Right lobe of liver (tissue), 6 donors: Measurements from ENCODE around the gene WAC. TPM values are rescaled to one million over a fixed set of nuclear protein-coding genes. Genes with fewer than 3 reads are reported as not detected.
A peak's percentile ranks its signal among the peaks of the same experiment; 100 is the strongest.
"Not testable (repeated sequence)": the region's sequence is repeated elsewhere in the genome, so short reads cannot be mapped to it uniquely, and the experiment has no call there.

Experiments
- ATAC-seq, 4 donors: fragments of 200-7000 bp; cut with Tn5 transposase; one replicate each; pipeline ENCODE4 v1.9.1; 2020; ENCODE audit warnings: mild to moderate bottlenecking in 4 of 4, moderate library complexity in 4 of 4
- DNase-seq, 3 donors: peaks; one replicate each; pipeline ENCODE4 v3.0.0-alpha.2; 2020
- H3K27ac ChIP-seq, 3 donors: fragments of 200-600 bp; one replicate each; pipeline ENCODE4 v1.8.0; 2022
- H3K27me3 ChIP-seq, 2 donors: fragments of 200-600 bp; one replicate each; pipeline ENCODE4 v1.8.0; 2022
- H3K36me3 ChIP-seq, 4 donors: fragments of 200-600 bp; sonication (generic) in 1 of 4; one replicate each; pipeline versions ENCODE4 v1.5.1 to v1.8.0; 2017 to 2022; ENCODE audit warnings: control low read depth in 1 of 4
- H3K4me1 ChIP-seq, 4 donors: fragments of 200-600 bp; sonication (generic) in 1 of 4; one replicate each; pipeline versions ENCODE4 v1.5.1 to v1.8.0; 2017 to 2022; ENCODE audit warnings: control low read depth in 1 of 4
- H3K4me3 ChIP-seq, 3 donors: fragments of 200-600 bp; one replicate each; pipeline ENCODE4 v1.8.0; 2022
- H3K9me3 ChIP-seq, 4 donors: fragments of 200-600 bp; sonication (generic) in 1 of 4; one replicate each; pipeline versions ENCODE4 v1.5.1 to v1.8.0; 2017 to 2022; ENCODE audit warnings: control low read depth in 1 of 4
- CTCF ChIP-seq, 4 donors: fragments of 200-600 bp in 3 of 4; fragments of 450-650 bp in 1 of 4; IDR thresholded peaks; one replicate each; pipeline versions ENCODE4 v1.5.1 to v1.8.0; 2016 to 2022; ENCODE audit warnings: antibody characterized with exemption in 4 of 4, mild to moderate bottlenecking in 2 of 4
- POLR2A ChIP-seq: fragments of 450-650 bp; IDR thresholded peaks from one replicate; pipeline ENCODE4 v1.6.1; 2017; ENCODE audit warnings: antibody characterized with exemption, mild to moderate bottlenecking
- WGBS: methylation state at CpG from one replicate; pipeline ENCODE4 v1.1.6; 2018; ENCODE audit warnings: low coverage, low lambda C conversion rate; ENCODE audit not compliant: insufficient coverage; ENCODE audit errors: missing lambda C conversion rate; 5-methylcytosine and 5-hydroxymethylcytosine counted together
- intact Hi-C, 2 donors: fragments of 100-400 bp; cut with DNase I; formaldehyde crosslinking; loops; one replicate each; pipeline versions ENCODE4 v1.11.2 to v1.14.1; 2022
- total RNA-seq, 6 experiments: library from RNA; depleted of rRNA in 2 of 6; stranded (reverse); fragments of >200 nt in 2 of 6; fragmentation: NEBNext Ultra II Directional in 3 of 6; extraction: Animal tissue kit (Norgen Biotek cat#: 25700) in 3 of 6; gene quantifications; one replicate each; pipeline versions ENCODE4 v1.1.0 to v1.2.4, GENCODE V29; 2016 to 2023
- donor health status: DM: no; HTN: yes; CAD: no.
- donor health status: DM: no; HTN: no; CAD: no.
- donor health status: DM: no; HTN: no; CAD: no.
- donor health status: DM: no; HTN: yes; CAD: no.
- donor health status: DM: no; HTN: yes; CAD: no.

The WAC gene
- total RNA-seq, 6 experiments from 2014 or later: 34.3 to 52.4 (median 48.9) TPM

- H3K4me1 ChIP-seq: no peaks in the 10 kb centered on the region
- ATAC-seq (no peak), DNase-seq (no peak)
- TF ChIP-seq POLR2A (no peak), CTCF (IDR thresholded peaks at IDR 0.05) (no peak)
- 70% methylated on average over 2 of the region's 5 CpGs for WGBS
- intact Hi-C loops: no loop called here
- H3K27ac ChIP-seq: no peak overlapping the region
- no peak overlapping the region for H3K4me3 ChIP-seq
- H3K36me3 ChIP-seq: no peaks in the 10 kb centered on the region
- no peaks in the 10 kb centered on the region for H3K9me3 ChIP-seq
- H3K27me3 ChIP-seq: no peaks in the 10 kb centered on the region
Observed at GRCh38 chr10:28644647-28645046, 111.7 kb downstream of the WAC start.

- H3K27me3 ChIP-seq: no peaks in the 10 kb centered on the region
- no peak overlapping the region for H3K4me3 ChIP-seq
- intact Hi-C loops: no loop called here
- WGBS: 96% methylated on average over 2 of the region's 2 CpGs
- no peak overlapping the region for H3K27ac ChIP-seq
- H3K36me3 ChIP-seq: no peaks in the 10 kb centered on the region
- peak in 1 of 4 donors; percentile 65 for ATAC-seq
- H3K4me1 ChIP-seq: no peaks in the 10 kb centered on the region
- TF ChIP-seq CTCF (IDR thresholded peaks at IDR 0.05): no peak
- no peak for TF ChIP-seq POLR2A
- DNase-seq: no peak
- no peaks in the 10 kb centered on the region for H3K9me3 ChIP-seq
Observed at GRCh38 chr10:28652106-28652505, 119.2 kb downstream of the WAC start.

- intact Hi-C loops: no loop called here
- H3K27me3 ChIP-seq: no peaks in the 10 kb centered on the region
Observed at GRCh38 chr10:28652703-28653102, 119.8 kb downstream of the WAC start.

GRCh38 chr10:28658824-28659223, 125.9 kb downstream of the WAC start:
- WGBS: 86% methylated on average over 7 of the region's 7 CpGs

More at GRCh38 chr10:28652703-28653102, 119.8 kb downstream of the WAC start:
- WGBS: 100% methylated on average over 2 of the region's 5 CpGs
- Histone ChIP-seq H3K4me1 (no peaks in the 10 kb centered on the region), H3K9me3 (no peaks in the 10 kb centered on the region), H3K4me3 (no peak overlapping the region), H3K27ac (no peak overlapping the region), H3K36me3 (no peaks in the 10 kb centered on the region)
- ATAC-seq: no peak
- no peak for DNase-seq
- no peak for TF ChIP-seq CTCF (IDR thresholded peaks at IDR 0.05)
- TF ChIP-seq POLR2A: no peak

GRCh38 chr10:28661035-28661434, 128.1 kb downstream of the WAC start:
- 63% methylated on average over 3 of the region's 3 CpGs for WGBS
- ATAC-seq (no peak), DNase-seq (no peak)
- Histone ChIP-seq H3K36me3 (no peaks in the 10 kb centered on the region), H3K4me1 (no peaks in the 10 kb centered on the region), H3K27me3 (no peaks in the 10 kb centered on the region), H3K4me3 (no peak overlapping the region), H3K9me3 (no peaks in the 10 kb centered on the region), H3K27ac (no peak overlapping the region)
- intact Hi-C loops: loop anchor here (5.0 to 10.0 kb wide), 4 partner anchors 331 to 464 kb away; no protein-coding TSS in a partner anchor
- TF ChIP-seq POLR2A (no peak), CTCF (IDR thresholded peaks at IDR 0.05) (no peak)

More at GRCh38 chr10:28658824-28659223, 125.9 kb downstream of the WAC start:
- H3K4me3 ChIP-seq, H3K4me1 ChIP-seq, H3K36me3 ChIP-seq, intact Hi-C loops, ATAC-seq, H3K27ac ChIP-seq, DNase-seq, H3K27me3 ChIP-seq, H3K9me3 ChIP-seq: not testable (repeated sequence)
